GM18909 (cell line): ENCODE results near the gene NKPD1.

ENCODE experiments used
- ATAC-seq: cut with Tn5 transposase; IDR thresholded peaks from one replicate; pipeline ENCODE4 v1.9.1; 2021; ENCODE audit warnings: mild to moderate bottlenecking; ENCODE audit not compliant: unreplicated experiment, poor library complexity

The NKPD1 gene

GRCh38 chr19:45141203-45141900, 19.4 kb downstream of the NKPD1 start:
- no peak for ATAC-seq

GRCh38 chr19:45140533-45140932, 20.2 kb downstream of the NKPD1 start:
- ATAC-seq, result no peak

- ATAC-seq, result no peak
These were observed 20.7 kb downstream of the NKPD1 start for GRCh38 chr19:45140144-45140503.

DNA sequence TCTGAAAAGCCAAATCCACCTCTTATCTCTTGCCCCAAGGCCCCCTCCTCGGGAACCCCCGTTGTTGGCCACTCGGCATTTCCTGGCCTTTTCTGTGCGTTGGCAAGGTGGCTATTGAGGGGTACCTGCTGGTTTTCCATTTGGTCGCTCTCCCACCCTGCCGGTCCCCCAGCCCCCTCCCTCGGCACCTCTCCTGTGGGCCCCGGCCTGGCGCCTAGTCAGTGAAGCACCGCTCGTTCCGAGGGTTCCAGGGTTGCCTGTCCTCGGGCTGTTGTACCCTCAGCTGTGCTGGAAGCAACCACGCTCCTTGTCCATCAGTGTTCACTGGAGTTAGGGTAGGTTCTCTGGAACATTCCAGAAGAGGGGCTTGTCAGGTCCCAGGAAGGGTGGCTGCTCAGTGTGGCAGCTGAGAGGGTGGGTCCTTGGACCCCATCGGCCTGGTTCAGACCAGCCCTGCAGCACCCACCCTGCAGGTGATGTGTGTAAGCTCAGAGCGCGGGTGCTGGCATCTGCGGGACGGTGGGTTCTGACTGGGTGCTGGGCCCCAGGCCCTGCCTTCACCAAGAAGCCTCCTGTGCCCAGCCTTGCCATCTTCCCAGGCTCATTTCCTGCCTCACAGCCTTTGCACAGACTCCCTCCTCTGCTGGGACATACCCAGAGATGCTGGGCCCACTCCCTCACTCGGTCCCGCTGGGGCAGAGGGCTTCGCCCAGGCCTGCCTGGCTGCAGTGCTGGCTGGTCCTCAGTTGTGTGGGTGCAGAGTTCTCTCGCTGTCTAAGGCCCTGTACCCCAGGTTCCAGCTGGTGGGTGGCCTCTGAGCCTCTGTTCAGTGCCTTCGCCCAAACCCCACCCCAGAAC, 21.3 kb downstream of the NKPD1 start:
- ATAC-seq, result no peak

GRCh38 chr19:45138303-45138751, 22.5 kb downstream of the NKPD1 start:
- ATAC-seq, result no peak

GRCh38 chr19:45137179-45137761, 23.5 kb downstream of the NKPD1 start:
- ATAC-seq, result no peak

DNA sequence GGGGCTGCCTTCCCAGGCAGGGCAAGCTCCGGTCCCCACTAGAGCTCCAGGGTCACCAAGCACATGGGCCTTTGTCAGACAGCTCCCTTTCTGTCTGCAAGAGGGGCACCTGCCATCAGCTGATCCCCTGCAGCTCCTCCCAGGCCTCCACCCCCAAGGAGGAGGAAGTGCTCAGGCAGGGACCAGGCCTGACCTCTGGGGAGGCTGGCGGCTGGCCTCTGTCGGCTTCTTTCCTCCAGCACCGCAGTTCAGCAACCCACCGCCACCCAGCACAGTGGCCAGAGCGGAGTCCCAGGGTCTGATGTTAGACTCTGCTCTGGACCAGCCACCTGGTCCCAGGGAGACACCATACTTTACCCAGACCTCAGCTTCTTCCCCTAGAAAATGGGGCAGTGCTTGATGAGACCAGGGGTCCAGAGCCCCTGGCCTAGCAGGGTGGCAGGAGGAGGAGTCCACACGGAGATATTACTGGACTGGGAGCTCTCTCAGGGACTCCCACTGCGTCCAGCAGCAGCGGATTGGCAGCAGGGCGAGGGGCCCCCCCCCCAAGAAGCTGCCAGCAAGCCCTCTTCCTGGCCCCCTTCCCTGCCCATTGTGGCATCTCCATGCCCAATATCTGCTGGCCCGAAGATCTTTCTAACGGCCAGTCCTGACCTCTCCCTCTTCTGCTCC, 24.1 kb downstream of the NKPD1 start:
- ATAC-seq, result no peak

- no peak for ATAC-seq
These were observed 25.5 kb downstream of the NKPD1 start for GRCh38 chr19:45135176-45135885.

GRCh38 chr19:45133661-45134060, 27.1 kb downstream of the NKPD1 start:
- no peak for ATAC-seq

DNA sequence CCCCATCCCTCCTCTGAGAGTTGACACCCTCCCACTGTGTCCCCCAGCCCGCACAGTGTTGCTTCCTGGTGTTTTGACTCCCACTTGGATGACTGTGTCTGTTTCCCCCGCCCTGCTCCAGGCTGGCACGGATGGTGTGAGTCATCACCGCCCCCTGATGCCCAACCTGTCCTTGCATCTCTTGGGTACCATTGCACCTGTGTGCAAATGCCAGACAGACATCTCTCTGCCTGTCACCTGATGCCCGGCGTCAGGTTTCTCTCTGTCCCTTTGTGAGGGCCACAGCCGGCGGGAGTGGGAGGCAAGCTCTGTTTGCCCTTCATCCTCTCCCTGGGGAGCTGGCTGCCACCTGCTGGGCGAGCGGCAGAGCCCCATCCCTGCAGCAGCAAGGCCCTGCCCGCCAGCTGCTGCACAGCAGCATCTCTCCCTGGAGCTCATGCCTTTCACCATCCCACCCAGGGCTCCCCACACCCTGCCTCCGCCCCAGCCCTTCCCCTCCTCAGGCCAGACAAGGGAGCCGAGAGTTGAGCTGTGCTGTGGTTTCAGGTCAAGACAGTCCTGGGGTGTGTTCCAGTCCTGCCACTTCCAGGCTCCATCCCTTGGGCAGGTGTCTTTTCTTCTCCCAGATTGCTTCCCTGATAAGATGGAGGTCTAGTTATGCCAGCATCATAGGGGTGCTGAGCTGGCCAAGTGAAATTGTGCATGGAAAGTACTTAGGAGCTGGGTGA, 29.7 kb downstream of the NKPD1 start:
- ATAC-seq, result no peak

- no peak for ATAC-seq
These were observed 30.5 kb downstream of the NKPD1 start for GRCh38 chr19:45130236-45130635.

DNA sequence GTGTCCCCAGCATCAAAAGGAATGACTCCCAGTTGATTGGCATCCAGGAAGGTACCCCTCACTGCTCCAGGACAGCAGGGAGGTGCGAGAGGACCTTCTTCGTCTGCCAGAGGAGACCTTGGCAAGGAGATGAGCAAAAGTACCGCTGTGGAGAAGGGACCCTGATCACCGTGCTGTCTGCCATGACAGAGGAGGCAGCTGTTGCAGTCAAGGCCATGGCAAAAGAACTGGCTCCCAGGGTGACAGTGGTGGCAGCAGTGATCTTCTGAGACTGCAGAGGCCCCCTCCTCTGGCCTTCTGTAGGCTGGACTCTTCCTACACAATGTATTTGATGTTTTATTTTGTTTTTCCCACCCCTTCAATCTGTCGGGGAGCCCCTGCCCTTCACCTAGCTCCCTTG, 32.0 kb downstream of the NKPD1 start:
- ATAC-seq, result no peak

DNA sequence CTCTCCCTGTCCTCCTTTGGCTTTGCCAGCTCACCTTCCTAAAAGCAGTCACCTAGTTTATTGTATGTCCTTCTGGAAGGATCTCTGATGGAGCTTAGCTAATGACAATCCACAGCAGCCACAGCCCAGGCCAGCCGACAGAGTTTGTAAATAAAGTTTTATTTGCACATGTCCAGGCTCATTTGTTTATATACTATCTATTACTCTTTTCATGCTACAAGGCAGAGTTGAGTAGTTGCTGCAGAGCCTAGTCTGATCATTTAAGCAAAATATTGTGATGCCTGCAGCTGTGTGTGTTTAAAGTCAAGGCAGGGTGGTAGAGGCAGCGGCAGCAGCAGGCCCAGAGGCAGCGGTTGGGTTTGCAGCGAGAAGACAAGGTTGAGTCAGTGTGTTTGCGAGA, 32.6 kb downstream of the NKPD1 start:
- no peak for ATAC-seq

DNA sequence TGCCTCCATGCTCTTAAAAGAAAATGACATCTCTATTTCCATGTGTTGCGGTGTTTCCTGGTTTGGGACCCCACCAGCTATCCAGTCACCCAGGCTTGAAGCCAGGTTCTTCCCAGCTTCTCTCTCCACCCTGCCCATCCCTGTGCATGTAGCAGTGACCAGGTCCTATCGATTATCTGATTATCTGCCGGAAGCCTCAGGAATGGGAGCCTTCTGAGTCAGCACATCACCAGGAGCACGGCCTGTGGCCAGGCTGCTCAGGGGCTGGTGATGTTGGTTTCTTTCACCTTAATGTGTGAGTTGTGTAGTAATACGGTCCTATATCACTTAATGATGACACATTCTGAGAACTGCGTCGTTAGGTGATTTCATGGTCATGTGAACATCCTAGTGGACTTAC, 34.1 kb downstream of the NKPD1 start:
- ATAC-seq, result no peak

DNA sequence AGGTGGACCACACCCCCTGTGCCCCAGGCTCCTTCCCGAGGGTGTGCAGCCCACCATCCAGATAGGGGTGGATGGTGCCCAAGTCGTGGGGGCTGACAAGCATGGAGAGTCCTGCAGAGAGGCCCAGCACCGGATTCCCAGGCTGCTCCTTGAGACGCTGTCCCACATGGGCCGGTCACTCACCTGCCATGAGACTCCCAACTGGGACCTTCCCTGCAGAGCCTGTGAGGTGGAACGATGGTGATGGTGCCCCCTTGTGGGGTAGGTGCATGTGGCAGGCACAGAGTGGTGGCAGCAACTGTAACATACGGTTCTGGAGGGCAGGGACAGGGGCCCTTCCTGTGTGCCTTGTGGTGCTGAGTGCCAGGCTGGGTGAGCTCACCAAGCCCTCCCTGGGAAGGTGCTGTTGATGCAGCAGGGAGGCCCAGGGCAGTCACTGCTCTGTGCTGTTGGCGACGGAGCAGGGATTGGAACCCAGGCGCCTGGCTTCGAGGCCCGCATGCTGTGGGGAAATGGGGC, 34.7 kb downstream of the NKPD1 start:
- peak; percentile 54 for ATAC-seq

DNA sequence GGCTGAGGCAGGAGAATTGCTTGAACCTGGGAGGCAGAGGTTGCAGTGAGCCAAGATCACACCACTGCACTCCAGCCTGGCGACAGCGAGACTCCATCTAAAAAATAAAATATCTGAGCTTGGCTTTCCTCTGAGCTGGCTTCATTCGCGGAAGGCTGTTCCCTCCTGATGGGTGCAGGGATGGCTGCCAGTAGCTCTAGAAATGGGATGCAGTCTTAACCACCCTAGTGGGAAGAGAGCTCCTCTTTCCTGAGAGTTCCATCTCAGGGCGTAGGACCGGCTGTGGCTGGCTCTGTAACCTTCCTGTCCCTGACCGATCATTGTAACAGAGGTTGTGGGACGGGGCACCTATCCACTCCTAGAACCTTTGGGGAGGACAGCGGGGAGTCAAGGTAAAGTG, 35.4 kb downstream of the NKPD1 start:
- ATAC-seq, result no peak

DNA sequence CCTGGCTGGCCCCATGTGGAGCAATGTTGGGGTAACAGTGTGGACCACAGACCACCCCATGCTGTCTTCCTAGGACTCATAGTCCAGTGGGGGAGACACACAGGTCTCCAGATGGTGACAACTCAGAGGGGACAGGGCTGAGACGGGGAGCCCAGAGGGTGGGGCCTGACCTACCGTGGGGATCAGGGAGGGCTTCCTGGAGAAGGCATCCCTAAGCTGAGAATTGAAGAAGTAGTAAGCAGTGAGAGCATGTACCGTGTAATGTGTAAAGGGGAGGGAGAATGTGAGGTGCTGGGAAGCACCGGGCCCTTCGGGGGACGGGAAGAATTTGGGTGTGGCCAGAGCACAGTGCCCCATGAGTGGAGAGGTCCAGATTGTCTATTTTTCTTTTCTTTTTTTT, 36.8 kb downstream of the NKPD1 start:
- ATAC-seq, result no peak

GRCh38 chr19:45123440-45123850, 37.3 kb downstream of the NKPD1 start:
- ATAC-seq, result no peak

GRCh38 chr19:45122832-45123231, 38.0 kb downstream of the NKPD1 start:
- ATAC-seq, result no peak
